ENCODE measurements around the gene PTPRJ.
A peak's percentile ranks its signal among the peaks of the same experiment; 100 is the strongest.

The PTPRJ gene

DNA sequence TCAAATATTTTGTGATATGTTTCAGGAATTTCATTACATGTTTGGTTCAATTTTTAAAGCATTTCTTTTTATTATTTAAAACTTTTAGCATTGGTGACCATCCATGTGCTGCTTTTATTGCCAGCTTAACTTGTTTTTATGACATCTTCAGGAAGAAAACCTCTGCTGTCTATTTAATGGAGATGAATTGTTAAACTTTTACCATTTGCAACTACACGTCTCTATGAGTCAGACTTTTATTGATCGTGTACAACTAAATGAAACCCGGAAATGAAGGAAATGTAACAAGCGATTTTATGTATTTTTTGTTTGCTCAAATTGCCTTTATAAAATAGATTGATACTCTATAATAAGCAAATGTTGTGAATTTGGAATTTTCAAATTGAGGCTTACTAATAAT is 113.0 kb downstream of the PTPRJ start:
- H3K27ac ChIP-seq (ENCODE audit: low read depth, low read length): no peak overlapping the region
- no peaks in the 10 kb centered on the region for H3K4me1 ChIP-seq (ENCODE audit: control insufficient read depth, insufficient read depth, low read length)

DNA sequence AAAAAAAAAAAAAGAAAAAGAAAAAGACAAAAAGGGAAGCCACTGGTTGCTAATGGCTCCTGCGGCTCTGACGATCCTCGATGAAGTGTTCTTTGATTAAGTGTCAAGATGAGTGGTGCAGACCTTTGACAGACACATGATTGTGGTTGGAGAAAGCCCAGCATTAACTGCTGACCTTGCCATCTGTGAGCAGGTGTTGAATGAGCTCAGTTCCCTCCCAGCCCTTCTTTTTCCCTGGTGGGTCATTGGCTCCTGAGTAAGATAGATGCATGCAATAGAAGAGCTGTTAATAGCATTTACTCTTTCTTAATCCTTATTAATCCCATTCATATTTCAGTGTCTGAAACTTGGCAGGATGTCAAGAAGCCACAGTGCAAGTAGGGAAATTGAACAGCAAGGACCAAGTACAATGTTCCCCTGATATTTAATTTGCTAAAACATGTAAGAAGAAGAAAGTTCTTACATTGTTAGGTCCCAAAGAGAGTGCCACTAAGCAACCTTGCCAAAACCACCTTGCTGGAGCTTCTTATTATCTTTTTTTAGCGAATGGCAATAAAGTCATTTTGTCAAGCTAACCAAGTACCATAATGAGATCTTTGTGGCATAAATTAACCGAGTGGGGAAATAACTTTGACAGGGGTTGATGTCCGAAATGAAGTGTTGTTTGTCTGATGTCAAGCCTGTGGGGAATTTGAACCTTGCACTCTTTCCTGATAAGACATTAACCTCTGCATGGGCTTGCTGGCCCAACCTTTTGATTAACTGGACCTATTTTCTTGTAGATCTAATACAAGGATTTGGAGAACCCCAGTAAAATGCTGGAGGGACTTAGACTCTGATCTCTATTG is 113.7 kb downstream of the PTPRJ start:
- Histone ChIP-seq H3K36me3 (ENCODE audit: control insufficient read depth, insufficient read depth, low read length) (no peaks in the 10 kb centered on the region), H3K9ac (ENCODE audit: low read length) (no peak overlapping the region), H3K4me3 (ENCODE audit: low read length) (no peak overlapping the region), H3K27me3 (ENCODE audit: control insufficient read depth, insufficient read depth, low read length) (no peaks in the 10 kb centered on the region), H3K4me1 (ENCODE audit: control insufficient read depth, insufficient read depth, low read length) (no peaks in the 10 kb centered on the region), H3K27ac (ENCODE audit: low read depth, low read length) (no peak overlapping the region)

More for the DNA sequence above, 113.0 kb downstream of the PTPRJ start:
- Histone ChIP-seq H3K9ac (ENCODE audit: low read length) (no peak overlapping the region), H3K36me3 (ENCODE audit: control insufficient read depth, insufficient read depth, low read length) (no peaks in the 10 kb centered on the region), H3K27me3 (ENCODE audit: control insufficient read depth, insufficient read depth, low read length) (no peaks in the 10 kb centered on the region), H3K4me3 (ENCODE audit: low read length) (no peak overlapping the region)

DNA sequence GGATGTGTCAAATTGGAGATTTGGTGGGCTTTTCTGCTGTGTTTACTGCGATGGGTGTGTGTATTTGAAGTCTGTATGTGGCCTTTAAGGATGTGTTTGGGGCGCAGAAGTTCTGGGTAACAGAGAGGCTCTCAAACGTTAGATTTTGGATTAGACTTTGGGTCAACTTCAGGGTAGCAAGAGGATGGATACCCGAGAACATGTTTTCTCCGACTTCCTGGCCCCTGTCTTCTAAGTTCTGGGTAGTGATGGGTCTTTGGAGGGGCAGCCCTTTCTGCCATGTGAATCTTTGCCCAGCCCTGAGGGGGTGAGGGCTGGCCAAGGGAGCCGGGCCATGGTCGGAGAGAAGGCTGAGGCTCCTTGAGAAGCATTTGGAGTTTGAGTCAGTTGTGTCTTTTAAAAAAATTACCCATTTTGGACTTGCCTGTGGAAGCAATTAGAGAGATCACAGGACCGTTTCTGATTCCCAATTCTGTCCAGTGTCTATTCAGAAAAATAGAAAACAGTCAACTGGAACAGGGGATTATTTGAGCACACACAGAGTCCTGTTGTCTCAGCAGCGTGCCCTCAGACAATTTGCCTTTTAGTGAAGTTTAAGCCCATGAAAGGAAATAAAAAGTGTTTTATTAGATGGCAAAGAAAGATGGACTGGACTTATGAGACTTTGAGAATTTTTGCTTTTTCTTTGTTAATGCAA is 114.4 kb downstream of the PTPRJ start:
- Histone ChIP-seq H3K27ac (ENCODE audit: low read depth, low read length) (no peak overlapping the region), H3K9ac (ENCODE audit: low read length) (no peak overlapping the region), H3K4me1 (ENCODE audit: control insufficient read depth, insufficient read depth, low read length) (no peaks in the 10 kb centered on the region), H3K36me3 (ENCODE audit: control insufficient read depth, insufficient read depth, low read length) (no peaks in the 10 kb centered on the region), H3K27me3 (ENCODE audit: control insufficient read depth, insufficient read depth, low read length) (no peaks in the 10 kb centered on the region), H3K4me3 (ENCODE audit: low read length) (no peak overlapping the region)

DNA sequence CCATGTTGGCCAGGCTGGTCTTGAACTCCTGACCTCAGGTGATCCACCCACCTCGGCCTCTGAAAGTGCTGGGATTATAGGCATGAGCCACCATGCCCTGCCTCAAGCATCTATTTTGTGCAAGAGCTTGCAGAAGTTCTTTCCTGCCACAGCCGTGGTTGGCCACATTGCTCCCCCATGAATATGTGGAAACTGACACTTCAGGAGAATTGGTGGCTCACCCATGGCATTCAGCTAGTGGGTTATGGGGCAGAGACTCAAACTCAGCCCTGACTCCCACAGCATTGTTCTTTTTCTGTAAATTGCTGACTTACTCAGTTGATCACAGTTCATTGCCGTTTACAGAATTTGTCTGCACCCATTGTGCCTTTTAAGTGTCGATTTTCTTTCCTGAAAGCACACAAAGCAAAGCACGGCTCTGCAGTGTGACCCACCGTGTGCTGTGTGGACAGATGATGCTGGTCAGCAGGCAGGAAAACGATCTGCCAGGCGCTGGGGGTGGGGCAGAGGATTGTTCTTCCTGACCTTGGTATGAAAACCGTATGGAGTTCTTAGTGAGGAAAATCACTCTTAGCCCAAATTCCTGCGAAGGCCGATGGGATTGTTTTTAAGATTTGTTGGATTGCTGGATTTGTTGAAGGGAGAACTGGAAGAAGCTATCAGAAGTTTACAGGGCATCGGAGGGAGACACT is 115.6 kb downstream of the PTPRJ start:
- Histone ChIP-seq H3K36me3 (ENCODE audit: control insufficient read depth, insufficient read depth, low read length) (no peaks in the 10 kb centered on the region), H3K27me3 (ENCODE audit: control insufficient read depth, insufficient read depth, low read length) (no peaks in the 10 kb centered on the region), H3K4me1 (ENCODE audit: control insufficient read depth, insufficient read depth, low read length) (no peaks in the 10 kb centered on the region), H3K9ac (ENCODE audit: low read length) (no peak overlapping the region), H3K27ac (ENCODE audit: low read depth, low read length) (no peak overlapping the region), H3K4me3 (ENCODE audit: low read length) (no peak overlapping the region)

DNA sequence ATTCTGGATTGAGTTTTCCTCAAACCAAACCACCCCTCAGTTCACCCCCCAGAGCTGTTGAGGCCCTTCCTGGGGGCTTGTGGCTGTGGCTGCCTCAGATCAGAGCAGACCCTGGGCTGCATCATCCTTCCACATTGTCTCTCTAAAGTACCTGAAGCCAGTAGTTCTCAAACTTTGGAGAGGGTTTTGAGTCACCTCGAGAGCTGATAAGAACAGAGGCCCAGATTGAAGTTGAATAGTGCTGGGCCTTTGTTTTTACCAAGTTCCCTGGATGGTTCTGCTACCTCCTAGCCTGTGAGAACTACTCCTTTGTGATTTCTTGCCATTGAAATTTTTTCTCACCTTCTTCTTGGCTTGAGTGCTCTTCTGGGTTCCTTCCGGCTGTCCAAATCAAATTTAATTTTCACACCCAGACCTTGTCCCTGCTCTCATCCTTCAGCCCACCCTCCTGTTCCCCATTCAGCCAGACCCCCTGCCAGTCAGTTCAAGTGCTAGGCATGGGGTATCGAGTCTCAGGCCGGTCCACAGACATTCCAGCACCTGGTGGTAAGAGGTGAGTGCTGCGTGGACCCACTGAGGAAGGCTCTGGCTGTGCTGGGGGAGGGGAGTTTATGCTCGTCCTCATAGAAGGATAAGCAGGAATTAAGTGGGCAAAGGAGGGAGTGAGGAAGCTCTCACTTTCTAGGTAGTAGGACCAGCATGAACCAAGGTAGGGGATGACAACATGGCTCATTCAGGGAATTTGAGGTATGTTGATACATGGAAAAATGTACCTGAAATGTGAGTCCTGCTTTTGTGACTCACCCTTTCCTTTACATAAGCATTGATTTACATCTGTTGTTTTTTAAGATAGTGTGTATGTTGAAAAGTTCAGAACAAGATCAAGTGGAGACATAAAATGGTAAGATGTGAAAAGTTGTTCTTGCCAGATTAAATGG is 116.5 kb downstream of the PTPRJ start:
- no peak overlapping the region for H3K9ac ChIP-seq (ENCODE audit: low read length)
- no peak overlapping the region for H3K27ac ChIP-seq (ENCODE audit: low read depth, low read length)
- no peaks in the 10 kb centered on the region for H3K27me3 ChIP-seq (ENCODE audit: control insufficient read depth, insufficient read depth, low read length)
- H3K36me3 ChIP-seq (ENCODE audit: control insufficient read depth, insufficient read depth, low read length): no peaks in the 10 kb centered on the region
- H3K4me1 ChIP-seq (ENCODE audit: control insufficient read depth, insufficient read depth, low read length): no peaks in the 10 kb centered on the region
- no peak overlapping the region for H3K4me3 ChIP-seq (ENCODE audit: low read length)

DNA sequence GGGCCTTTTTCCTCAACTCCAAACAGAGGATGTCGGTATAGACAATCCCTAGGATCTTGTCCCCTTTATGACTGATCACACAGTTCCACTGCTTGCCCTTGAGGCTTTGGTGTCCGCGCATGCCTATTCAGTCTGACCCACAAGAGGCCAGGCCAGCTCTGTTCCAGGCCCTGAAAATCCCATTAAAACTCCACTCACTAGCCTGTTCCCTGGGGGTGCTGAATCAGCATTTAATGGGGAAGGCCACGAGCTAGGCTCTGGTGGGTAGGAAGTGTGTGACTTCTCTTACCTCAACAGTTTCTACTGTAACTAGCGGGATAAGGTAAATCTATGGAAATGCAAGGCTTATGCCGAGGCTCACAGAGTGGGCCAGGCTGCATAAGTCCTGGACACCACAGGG is 117.7 kb downstream of the PTPRJ start:
- no peak overlapping the region for H3K9ac ChIP-seq (ENCODE audit: low read length)
- H3K27me3 ChIP-seq (ENCODE audit: control insufficient read depth, insufficient read depth, low read length): no peaks in the 10 kb centered on the region
- H3K4me3 ChIP-seq (ENCODE audit: low read length): no peak overlapping the region
- H3K27ac ChIP-seq (ENCODE audit: low read depth, low read length): no peak overlapping the region
- no peaks in the 10 kb centered on the region for H3K36me3 ChIP-seq (ENCODE audit: control insufficient read depth, insufficient read depth, low read length)
- H3K4me1 ChIP-seq (ENCODE audit: control insufficient read depth, insufficient read depth, low read length): no peaks in the 10 kb centered on the region

DNA sequence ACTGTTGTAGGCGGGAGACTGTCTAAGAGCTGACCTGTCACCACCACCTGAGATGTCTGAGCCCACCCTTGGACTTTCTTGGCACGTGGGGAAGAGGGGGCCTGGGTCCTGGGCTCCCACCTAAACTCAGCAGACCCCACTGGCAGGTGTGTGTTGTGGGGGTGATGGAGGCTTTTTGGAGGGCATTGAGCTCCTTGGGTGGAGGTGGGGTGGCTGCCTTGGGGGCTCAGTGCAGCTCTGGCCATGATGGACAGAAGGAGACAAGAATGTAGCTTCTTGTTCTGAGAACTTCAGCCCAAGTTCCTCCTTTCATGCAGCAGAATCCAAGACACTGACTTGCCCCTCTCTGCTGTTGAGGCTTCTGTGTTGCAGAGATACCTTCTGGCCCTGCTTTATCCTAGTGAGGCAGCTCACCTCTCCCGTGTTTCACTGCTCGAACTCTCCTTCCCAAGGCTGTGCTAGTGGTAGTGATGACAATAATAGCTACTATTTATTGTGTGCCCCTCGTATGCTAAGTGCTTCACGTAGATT is 119.6 kb downstream of the PTPRJ start:
- Histone ChIP-seq H3K27me3 (ENCODE audit: control insufficient read depth, insufficient read depth, low read length) (no peaks in the 10 kb centered on the region), H3K27ac (ENCODE audit: low read depth, low read length) (no peak overlapping the region), H3K4me1 (ENCODE audit: control insufficient read depth, insufficient read depth, low read length) (peaks cover 10% of the 10 kb centered on the region), H3K36me3 (ENCODE audit: control insufficient read depth, insufficient read depth, low read length) (no peaks in the 10 kb centered on the region), H3K9ac (ENCODE audit: low read length) (no peak overlapping the region), H3K4me3 (ENCODE audit: low read length) (no peak overlapping the region)

DNA sequence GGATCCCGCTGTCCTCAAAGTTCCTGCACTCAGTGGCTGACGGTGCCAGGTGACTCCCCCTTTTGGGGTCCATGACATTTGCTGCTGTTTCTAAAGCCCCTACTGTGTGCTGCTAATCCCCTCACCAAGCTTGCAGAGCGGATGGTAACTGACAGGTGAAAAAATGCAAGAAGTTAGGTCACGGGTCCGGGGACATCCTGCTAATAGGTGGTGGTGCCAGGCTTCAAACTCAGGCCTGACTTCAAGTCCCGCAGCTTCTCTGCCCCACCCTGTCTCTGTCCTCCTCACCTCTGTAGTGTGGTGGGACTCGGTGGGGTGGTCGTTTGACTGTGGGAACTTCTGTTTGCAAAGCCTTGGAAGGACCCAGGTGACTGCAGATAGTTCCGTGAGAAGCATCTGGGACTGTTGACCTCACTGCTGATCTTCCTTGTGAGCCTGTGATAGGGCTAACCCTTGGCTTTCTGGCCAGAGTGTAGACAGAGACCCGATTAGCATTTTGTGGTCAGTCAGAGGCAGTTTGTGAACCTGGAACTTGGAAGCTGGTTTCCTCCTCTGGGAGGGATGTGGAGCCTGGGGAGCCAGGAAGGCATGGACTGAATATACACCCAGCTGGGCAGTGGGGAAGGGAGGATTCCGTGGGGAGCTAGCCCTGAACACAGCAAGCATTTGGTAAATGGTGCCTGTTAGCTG is 120.8 kb downstream of the PTPRJ start:
- no peak overlapping the region for H3K4me3 ChIP-seq (ENCODE audit: low read length)
- no peak overlapping the region for H3K27ac ChIP-seq (ENCODE audit: low read depth, low read length)
- no peaks in the 10 kb centered on the region for H3K27me3 ChIP-seq (ENCODE audit: control insufficient read depth, insufficient read depth, low read length)
- peaks cover 10% of the 10 kb centered on the region for H3K4me1 ChIP-seq (ENCODE audit: control insufficient read depth, insufficient read depth, low read length)
- H3K9ac ChIP-seq (ENCODE audit: low read length): no peak overlapping the region
- H3K36me3 ChIP-seq (ENCODE audit: control insufficient read depth, insufficient read depth, low read length): no peaks in the 10 kb centered on the region

DNA sequence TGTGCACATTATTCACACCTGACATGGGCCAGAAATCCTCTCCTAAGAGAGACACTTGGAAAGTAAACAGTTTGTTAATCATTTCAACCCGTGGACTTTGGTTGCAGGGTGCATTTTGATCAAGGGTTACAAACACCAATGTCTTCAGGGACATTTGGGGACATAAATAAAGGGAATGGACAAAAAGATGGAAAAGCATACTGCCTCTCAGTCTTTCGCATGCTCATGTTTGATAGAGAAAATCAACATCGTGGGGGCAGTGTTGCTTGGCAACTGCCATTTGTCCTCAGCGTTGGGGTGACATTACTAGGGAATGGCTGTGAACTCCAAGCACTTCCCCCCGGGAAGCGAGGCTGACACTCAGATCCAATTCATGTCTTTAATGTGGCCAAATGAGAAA is 121.6 kb downstream of the PTPRJ start:
- Histone ChIP-seq H3K4me1 (ENCODE audit: control insufficient read depth, insufficient read depth, low read length) (peaks cover 10% of the 10 kb centered on the region), H3K4me3 (ENCODE audit: low read length) (no peak overlapping the region), H3K27ac (ENCODE audit: low read depth, low read length) (no peak overlapping the region), H3K9ac (ENCODE audit: low read length) (no peak overlapping the region), H3K36me3 (ENCODE audit: control insufficient read depth, insufficient read depth, low read length) (no peaks in the 10 kb centered on the region), H3K27me3 (ENCODE audit: control insufficient read depth, insufficient read depth, low read length) (no peaks in the 10 kb centered on the region)

DNA sequence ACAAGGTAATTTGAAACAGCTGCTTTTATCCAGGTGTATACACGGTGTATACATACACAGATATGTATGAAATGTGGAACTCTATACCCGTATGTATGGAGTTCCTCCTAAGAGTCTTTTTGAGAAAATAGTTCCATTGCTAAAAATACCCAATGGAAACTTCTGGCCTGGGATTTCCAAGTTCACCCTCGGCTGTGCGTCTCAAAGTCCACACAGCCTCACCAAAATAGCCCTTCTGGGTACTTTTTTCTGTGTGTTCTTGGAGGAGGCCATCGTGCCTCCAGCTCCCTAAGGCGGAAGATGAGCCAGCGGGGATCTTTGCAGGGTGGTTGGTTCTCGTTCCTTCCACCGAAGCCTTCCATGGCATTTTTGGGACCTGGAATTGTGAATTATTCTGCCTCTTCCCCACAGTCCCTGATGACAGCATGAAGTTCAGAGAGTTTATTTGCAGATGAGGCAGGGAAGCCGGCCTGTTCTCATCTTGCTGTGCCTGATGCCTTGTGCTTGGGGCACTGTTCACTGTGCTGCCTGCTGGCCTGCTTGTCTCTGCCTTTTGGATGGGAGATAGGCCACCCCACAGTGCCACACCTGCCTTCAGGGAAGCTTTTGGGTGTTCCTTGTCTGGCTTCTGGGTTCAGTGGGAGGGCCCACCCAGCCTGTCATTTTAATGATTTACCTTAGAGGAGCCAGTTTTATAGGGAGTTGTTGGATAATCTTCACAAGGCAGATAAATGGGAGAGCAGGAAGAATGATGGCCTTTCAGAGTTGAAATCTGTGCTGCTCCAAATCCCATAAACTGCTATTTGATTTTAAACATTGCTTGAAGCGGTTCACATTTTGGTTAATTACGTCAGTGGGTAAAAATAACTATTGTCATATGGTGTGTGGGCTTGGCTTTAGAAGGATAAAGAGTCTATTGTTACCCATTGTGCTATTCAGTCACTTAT is 123.5 kb downstream of the PTPRJ start:
- Histone ChIP-seq H3K4me3 (ENCODE audit: low read length) (no peak overlapping the region), H3K27ac (ENCODE audit: low read depth, low read length) (peak overlapping the region; percentile 54), H3K36me3 (ENCODE audit: control insufficient read depth, insufficient read depth, low read length) (no peaks in the 10 kb centered on the region), H3K4me1 (ENCODE audit: control insufficient read depth, insufficient read depth, low read length) (peaks cover 10% of the 10 kb centered on the region), H3K27me3 (ENCODE audit: control insufficient read depth, insufficient read depth, low read length) (no peaks in the 10 kb centered on the region), H3K9ac (ENCODE audit: low read length) (no peak overlapping the region)
